BLaER1 treated with 17β-estradiol and CSF1 and Interleukin-3, amounts not matched to agents 10 nM and 100 nM (cell line): ENCODE data around the gene AQP2.

Experiments used
- H3K27ac ChIP-seq, 11 experiments: shearing (Covaris generic); formaldehyde crosslinking; 2 replicates each; pipeline ENCODE4 v1.8.1; 2022
- H3K27me3 ChIP-seq, 11 experiments: shearing (Covaris generic); formaldehyde crosslinking; 2 replicates each; pipeline ENCODE4 v1.8.1; 2022
- H3K36me3 ChIP-seq, 11 experiments: shearing (Covaris generic); formaldehyde crosslinking; 2 replicates each; pipeline ENCODE4 v1.8.1; 2022
- H3K4me1 ChIP-seq, 10 experiments: shearing (Covaris generic); formaldehyde crosslinking; 2 replicates each; pipeline ENCODE4 v1.8.1; 2022
- H3K4me2 ChIP-seq, 11 experiments: shearing (Covaris generic); formaldehyde crosslinking; 2 replicates each; pipeline ENCODE4 v1.8.1; 2022
- H3K4me3 ChIP-seq, 10 experiments: shearing (Covaris generic); formaldehyde crosslinking; 2 replicates each; pipeline ENCODE4 v1.8.1; 2022
- H3K9ac ChIP-seq, 11 experiments: shearing (Covaris generic); formaldehyde crosslinking; 2 replicates each; pipeline ENCODE4 v1.8.1; 2022
- H3K9me3 ChIP-seq, 11 experiments: shearing (Covaris generic); formaldehyde crosslinking; replicated peaks in 1 of 11; 2 replicates each; pipeline ENCODE4 v1.8.1; 2022
- H4K20me1 ChIP-seq, 11 experiments: shearing (Covaris generic); formaldehyde crosslinking; 2 replicates each; pipeline ENCODE4 v1.8.1; 2022
- Cebpa-rat ChIP-seq, 11 experiments: shearing (Covaris generic); IDR thresholded peaks; 2 replicates each; pipeline ENCODE4 v1.8.1; 2022

AQP2 gene

GRCh38 chr12:49990273-49990672 is 39.7 kb downstream of the AQP2 start:
- no peak for TF ChIP-seq Cebpa-rat (IDR thresholded peaks at IDR 0.05)
- Histone ChIP-seq H4K20me1 (no peaks in the 10 kb centered on the region), H3K4me2 (peak overlapping the region in 4 of 11 experiments; percentile 43 to 94 (median 60); a peak in 8 of 22 replicates), H3K4me3 (no peak overlapping the region), H3K27ac (peak overlapping the region in 3 of 11 experiments; percentile 22 to 55 (median 35); a peak in 4 of 22 replicates), H3K4me1 (peaks cover 0 to 64% (median 37%) of the 10 kb centered on the region in 10 experiments; a peak in 15 of 20 replicates), H3K27me3 (no peaks in the 10 kb centered on the region), H3K9ac (0 out of 22 replicates have a peak overlapping the region, but pooled peaks of 1 of the 11 experiments have one; percentile 27), H3K9me3 (no peaks in the 10 kb centered on the region; a peak in 1 of 22 replicates), H3K36me3 (peaks cover 39 to 100% (median 96%) of the 10 kb centered on the region in 11 experiments)

DNA sequence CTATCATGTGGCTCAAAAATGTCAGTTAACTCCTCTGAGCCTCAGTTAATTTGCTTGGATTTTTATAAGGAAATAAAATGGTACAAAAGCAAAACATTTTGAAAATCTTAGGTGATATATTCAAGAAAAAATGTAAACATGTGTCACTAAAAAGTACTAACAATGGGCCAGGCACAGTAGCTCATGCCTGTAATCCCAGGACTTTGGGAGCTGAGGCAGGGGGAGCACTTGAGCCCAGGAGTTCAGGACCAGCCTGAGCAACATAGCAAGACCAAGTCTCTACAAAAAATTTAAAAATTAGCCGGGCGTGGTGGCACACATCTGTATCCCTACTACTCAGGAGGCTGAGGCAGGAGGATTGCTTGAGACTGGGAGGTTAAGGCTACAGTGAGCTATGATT is 47.9 kb downstream of the AQP2 start:
- Histone ChIP-seq H3K4me3 (no peak overlapping the region), H3K4me1 (no peaks in the 10 kb centered on the region), H3K27ac (no peak overlapping the region), H3K9ac (no peak overlapping the region), H3K27me3 (no peaks in the 10 kb centered on the region), H3K36me3 (peaks cover 80 to 100% (median 99%) of the 10 kb centered on the region in 11 experiments), H3K9me3 (no peaks in the 10 kb centered on the region), H3K4me2 (no peak overlapping the region), H4K20me1 (peaks cover 0 to 3% (median 0%) of the 10 kb centered on the region in 11 experiments; a peak in 1 of 22 replicates)
- TF ChIP-seq Cebpa-rat (IDR thresholded peaks at IDR 0.05): no peak

DNA sequence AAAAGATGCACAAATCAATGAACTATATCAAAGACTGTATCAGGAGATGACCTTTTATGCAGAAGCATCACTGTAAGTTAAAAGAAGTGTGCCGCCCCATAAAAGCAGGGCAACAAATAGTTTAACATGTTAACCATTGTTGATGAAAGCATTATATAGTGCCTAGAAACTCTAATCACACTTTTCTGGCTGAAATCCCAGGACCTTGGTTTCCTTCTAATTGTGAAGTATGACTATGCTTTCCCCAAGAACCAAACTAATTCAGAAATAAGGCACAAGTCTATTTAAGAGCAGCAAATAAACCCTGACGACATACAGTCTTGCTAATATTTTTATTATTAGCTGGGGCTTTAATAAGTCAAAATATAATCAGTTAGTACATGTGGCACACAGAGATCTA is 53.1 kb downstream of the AQP2 start:
- Histone ChIP-seq H3K27ac (no peak overlapping the region), H3K27me3 (no peaks in the 10 kb centered on the region), H3K4me1 (peaks cover 6 to 25% (median 23%) of the 10 kb centered on the region in 10 experiments; a peak in 19 of 20 replicates), H4K20me1 (peaks cover 0 to 29% (median 20%) of the 10 kb centered on the region in 11 experiments; a peak in 14 of 22 replicates), H3K36me3 (peaks cover 50 to 99% (median 88%) of the 10 kb centered on the region in 11 experiments), H3K9me3 (no peaks in the 10 kb centered on the region), H3K4me2 (no peak overlapping the region), H3K9ac (no peak overlapping the region), H3K4me3 (no peak overlapping the region)
- no peak for TF ChIP-seq Cebpa-rat (IDR thresholded peaks at IDR 0.05)

DNA sequence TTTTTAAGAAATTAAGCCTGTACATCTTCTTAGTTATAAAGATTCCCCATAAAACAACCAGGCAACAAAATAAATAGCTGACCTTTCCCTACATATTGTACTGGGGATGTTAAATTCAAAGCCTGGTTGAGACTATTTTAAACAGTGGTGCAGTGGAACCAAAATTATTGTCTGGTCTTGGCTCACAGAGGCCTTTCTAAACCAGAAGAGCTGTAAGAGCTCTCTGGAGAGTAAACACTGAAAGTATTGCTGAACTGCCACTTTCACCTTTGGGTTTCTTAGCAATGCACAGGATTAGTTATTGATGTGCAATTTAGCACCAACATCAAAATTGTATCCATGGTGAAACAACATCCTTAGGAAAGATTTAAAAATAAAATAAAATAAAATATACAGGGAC is 54.2 kb downstream of the AQP2 start:
- Histone ChIP-seq H3K4me2 (no peak overlapping the region), H4K20me1 (peaks cover 0 to 37% (median 23%) of the 10 kb centered on the region in 11 experiments; a peak in 14 of 22 replicates), H3K27ac (no peak overlapping the region), H3K9me3 (no peaks in the 10 kb centered on the region), H3K9ac (no peak overlapping the region), H3K27me3 (no peaks in the 10 kb centered on the region), H3K4me1 (peaks cover 6 to 29% (median 24%) of the 10 kb centered on the region in 10 experiments; a peak in 19 of 20 replicates), H3K36me3 (peaks cover 39 to 99% (median 87%) of the 10 kb centered on the region in 11 experiments), H3K4me3 (no peak overlapping the region)
- no peak for TF ChIP-seq Cebpa-rat (IDR thresholded peaks at IDR 0.05)

DNA sequence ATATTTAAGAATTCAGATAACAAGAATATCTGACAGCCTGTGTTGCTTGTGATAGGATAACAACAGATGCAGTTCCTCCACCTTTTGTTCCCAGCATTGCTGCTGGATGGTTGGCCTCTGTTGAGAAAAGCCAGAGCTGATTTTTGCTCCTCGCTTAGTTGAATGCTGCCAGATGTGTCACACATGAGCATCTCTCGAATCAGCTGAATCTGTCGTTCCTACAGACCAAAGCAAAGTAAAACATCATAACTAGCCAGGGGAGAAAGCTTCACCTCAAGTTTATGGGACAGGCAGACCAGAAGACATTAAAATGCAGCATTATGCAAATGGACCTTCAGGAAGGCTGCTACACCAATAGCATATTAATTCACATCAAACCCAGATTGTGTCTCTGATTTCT is 54.6 kb downstream of the AQP2 start:
- Histone ChIP-seq H3K9ac (no peak overlapping the region), H3K9me3 (no peaks in the 10 kb centered on the region), H3K36me3 (peaks cover 38 to 99% (median 87%) of the 10 kb centered on the region in 11 experiments), H3K4me3 (no peak overlapping the region), H3K27ac (no peak overlapping the region), H3K27me3 (no peaks in the 10 kb centered on the region), H3K4me2 (no peak overlapping the region), H3K4me1 (peaks cover 6 to 29% (median 24%) of the 10 kb centered on the region in 10 experiments; a peak in 19 of 20 replicates), H4K20me1 (peaks cover 0 to 37% (median 24%) of the 10 kb centered on the region in 11 experiments; a peak in 14 of 22 replicates)
- TF ChIP-seq Cebpa-rat (IDR thresholded peaks at IDR 0.05): no peak

DNA sequence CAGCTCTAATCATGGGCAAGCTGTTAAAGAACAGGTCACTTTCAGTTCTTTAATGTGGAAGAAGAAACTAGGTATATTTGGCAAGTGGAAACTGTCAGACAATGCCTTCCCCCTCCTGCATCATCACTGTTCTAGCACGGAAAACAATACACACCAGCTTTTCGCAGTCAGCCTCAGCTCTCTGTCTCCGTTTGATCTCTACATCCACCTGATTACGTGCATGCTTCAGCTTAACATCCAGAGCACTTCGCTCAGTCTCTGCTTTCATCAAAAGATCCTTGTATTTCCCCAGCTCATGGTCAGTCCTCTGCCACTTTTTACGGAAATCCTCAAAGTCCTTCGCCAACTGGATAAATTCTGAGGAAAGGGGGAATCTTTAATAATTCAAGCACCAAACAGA is 55.7 kb downstream of the AQP2 start:
- Histone ChIP-seq H3K27me3 (no peaks in the 10 kb centered on the region), H3K4me3 (no peak overlapping the region), H3K4me2 (peak overlapping the region in 5 of 11 experiments; percentile 26 to 69 (median 40); a peak in 5 of 22 replicates), H4K20me1 (peaks cover 0 to 37% (median 24%) of the 10 kb centered on the region in 11 experiments; a peak in 14 of 22 replicates), H3K27ac (no peak overlapping the region), H3K4me1 (peaks cover 6 to 29% (median 24%) of the 10 kb centered on the region in 10 experiments; a peak in 19 of 20 replicates), H3K36me3 (peaks cover 27 to 99% (median 87%) of the 10 kb centered on the region in 11 experiments), H3K9me3 (no peaks in the 10 kb centered on the region), H3K9ac (no peak overlapping the region)
- TF ChIP-seq Cebpa-rat (IDR thresholded peaks at IDR 0.05): no peak

DNA sequence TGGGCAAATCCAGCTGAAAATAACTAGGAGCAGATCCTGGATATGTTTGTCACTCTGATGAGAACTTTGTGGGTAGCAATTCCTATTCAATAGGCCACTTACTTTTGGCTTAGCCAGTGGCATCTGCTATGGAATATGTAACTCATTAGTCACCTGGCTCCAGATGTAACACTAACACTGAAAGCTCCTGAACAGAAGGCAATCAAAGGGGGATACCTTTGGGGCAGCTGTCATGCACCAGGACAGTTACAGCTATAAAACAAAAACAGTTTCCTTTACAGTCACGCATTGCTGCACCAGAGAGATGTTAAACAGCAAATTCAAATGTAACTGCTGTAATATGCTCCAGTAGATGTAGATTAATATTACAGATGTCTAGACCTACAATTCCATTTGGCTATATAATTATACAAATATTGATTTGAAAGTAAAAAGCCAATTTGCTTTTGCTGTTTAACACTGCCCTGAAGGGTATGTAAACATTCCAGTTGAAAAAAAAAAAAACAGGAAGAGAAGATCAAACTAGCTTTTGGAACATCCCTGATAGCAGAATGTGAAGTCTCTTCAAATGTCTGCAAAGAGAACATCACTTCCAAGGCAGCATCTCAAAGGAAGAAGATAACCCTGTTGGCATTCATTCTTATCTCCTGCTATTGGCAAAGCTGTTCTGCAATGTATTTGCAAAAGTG is 56.4 kb downstream of the AQP2 start:
- peaks cover 21 to 99% (median 86%) of the 10 kb centered on the region in 11 experiments; a peak in 21 of 22 replicates for H3K36me3 ChIP-seq
- peak overlapping the region in 9 of 11 experiments; percentile 0 to 69 (median 36); a peak in 13 of 22 replicates for H3K4me2 ChIP-seq
- peaks cover 0 to 37% (median 24%) of the 10 kb centered on the region in 11 experiments; a peak in 14 of 22 replicates for H4K20me1 ChIP-seq

More for the DNA sequence above, 56.4 kb downstream of the AQP2 start:
- no peak overlapping the region for H3K4me3 ChIP-seq
- TF ChIP-seq Cebpa-rat (IDR thresholded peaks at IDR 0.05): no peak
- H3K4me1 ChIP-seq: peaks cover 6 to 29% (median 24%) of the 10 kb centered on the region in 10 experiments; a peak in 19 of 20 replicates
- H3K27me3 ChIP-seq: no peaks in the 10 kb centered on the region
- H3K9me3 ChIP-seq: no peaks in the 10 kb centered on the region
- no peak overlapping the region for H3K27ac ChIP-seq
- no peak overlapping the region for H3K9ac ChIP-seq
